NB4 (cell line): Measurements from ENCODE around the gene PAXIP1.

Experiments
- DNase-seq: peaks from one replicate; pipeline ENCODE4 v3.0.0; 2010; ENCODE audit warnings: low read depth
- H3K4me3 ChIP-seq: one replicate; pipeline ENCODE4 v1.5.1; 2011; ENCODE audit warnings: mild to moderate bottlenecking, low read depth, low read length, moderate library complexity
- MYC ChIP-seq: IDR thresholded peaks from 2 replicates; pipeline ENCODE4 v1.6.1; 2011; ENCODE audit warnings: low read depth, low read length
- POLR2A ChIP-seq: IDR thresholded peaks from 2 replicates; pipeline ENCODE4 v1.6.1; 2011; ENCODE audit warnings: mild to moderate bottlenecking; ENCODE audit not compliant: insufficient read length; ENCODE audit errors: extremely low read depth
- TF ChIP-seq, protein P1 (sequence below): IDR thresholded peaks from 2 replicates; pipeline ENCODE4 v1.6.1; 2011; ENCODE audit warnings: low read depth, low read length
- TF ChIP-seq, protein P2 (sequence below): IDR thresholded peaks from one replicate; pipeline ENCODE4 v1.5.1; 2012; ENCODE audit warnings: low read depth, low read length

PAXIP1 gene

DNA sequence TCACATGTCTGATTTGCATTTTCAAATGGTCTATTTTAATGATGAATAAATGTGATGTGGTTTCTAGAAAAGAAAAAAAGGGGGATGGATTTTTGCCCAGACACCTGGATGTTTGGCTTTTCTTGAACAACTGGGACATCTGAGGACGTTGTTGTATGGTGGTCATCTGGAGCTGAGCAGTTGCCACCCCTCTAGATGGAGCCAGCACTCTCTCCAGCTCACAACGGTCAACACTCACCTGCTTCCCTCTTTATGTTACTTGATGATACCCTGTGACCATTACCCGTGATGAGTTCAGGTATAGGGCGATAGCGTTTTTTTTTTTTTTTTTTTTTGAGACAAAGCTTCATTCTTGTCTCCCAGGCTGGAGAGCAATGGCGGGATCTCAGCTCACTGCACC, 30.1 kb upstream of the PAXIP1 start:
- no peak for DNase-seq
- no peak overlapping the region for H3K4me3 ChIP-seq
- TF ChIP-seq MYC (no peak), POLR2A (no peak)
- TF ChIP-seq, protein P1, sequence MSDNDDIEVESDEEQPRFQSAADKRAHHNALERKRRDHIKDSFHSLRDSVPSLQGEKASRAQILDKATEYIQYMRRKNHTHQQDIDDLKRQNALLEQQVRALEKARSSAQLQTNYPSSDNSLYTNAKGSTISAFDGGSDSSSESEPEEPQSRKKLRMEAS: no peak
- TF ChIP-seq, protein P2, sequence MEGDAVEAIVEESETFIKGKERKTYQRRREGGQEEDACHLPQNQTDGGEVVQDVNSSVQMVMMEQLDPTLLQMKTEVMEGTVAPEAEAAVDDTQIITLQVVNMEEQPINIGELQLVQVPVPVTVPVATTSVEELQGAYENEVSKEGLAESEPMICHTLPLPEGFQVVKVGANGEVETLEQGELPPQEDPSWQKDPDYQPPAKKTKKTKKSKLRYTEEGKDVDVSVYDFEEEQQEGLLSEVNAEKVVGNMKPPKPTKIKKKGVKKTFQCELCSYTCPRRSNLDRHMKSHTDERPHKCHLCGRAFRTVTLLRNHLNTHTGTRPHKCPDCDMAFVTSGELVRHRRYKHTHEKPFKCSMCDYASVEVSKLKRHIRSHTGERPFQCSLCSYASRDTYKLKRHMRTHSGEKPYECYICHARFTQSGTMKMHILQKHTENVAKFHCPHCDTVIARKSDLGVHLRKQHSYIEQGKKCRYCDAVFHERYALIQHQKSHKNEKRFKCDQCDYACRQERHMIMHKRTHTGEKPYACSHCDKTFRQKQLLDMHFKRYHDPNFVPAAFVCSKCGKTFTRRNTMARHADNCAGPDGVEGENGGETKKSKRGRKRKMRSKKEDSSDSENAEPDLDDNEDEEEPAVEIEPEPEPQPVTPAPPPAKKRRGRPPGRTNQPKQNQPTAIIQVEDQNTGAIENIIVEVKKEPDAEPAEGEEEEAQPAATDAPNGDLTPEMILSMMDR: no peak

DNA sequence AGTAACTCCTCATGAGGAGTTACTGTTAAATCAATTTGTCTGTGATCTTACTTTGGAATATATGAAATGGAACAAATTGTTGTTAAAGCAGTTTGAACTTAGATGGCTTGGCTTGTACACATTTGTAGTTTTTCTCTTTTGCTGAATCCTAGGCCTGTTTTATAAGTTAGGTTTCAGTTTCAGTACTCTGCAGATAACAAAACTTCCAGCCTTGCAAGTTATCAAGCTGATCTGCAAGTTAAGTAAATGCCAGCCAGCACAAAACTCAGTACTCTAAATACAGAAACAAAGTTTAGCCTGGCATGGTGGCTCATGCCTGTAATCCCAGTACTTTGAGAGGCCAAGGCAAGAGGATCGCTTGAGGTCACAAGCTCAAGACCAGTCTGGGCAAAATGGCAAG, 25.0 kb upstream of the PAXIP1 start:
- no peak for DNase-seq
- TF ChIP-seq, protein P1: no peak
- TF ChIP-seq POLR2A: no peak

DNA sequence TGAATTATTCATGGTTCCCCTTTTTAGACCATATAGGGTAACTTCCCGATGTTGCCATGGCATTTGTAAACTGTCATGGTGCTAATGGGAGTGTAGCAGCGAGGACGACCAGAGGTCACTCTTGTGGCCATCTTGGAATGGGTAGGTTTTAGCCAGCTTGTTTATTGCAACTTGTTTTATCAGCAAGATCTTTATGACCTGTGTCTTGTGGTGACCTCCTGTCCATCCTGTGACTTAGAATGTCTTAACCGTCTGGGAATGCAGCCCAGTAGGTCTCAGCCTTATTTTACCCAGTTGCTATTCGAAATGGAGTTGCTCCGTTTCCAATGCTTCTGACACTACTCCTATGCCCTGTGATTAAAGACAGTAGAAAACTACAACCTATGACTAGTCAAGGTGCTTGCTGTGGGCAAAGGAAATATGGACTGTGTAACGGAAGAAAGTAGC, 18.8 kb upstream of the PAXIP1 start:
- no peak for DNase-seq
- H3K4me3 ChIP-seq: no peak overlapping the region
- TF ChIP-seq, protein P1: no peak
- TF ChIP-seq, protein P2: no peak
- TF ChIP-seq MYC (no peak), POLR2A (no peak)

More for the DNA sequence above, 25.0 kb upstream of the PAXIP1 start:
- H3K4me3 ChIP-seq: no peak overlapping the region

DNA sequence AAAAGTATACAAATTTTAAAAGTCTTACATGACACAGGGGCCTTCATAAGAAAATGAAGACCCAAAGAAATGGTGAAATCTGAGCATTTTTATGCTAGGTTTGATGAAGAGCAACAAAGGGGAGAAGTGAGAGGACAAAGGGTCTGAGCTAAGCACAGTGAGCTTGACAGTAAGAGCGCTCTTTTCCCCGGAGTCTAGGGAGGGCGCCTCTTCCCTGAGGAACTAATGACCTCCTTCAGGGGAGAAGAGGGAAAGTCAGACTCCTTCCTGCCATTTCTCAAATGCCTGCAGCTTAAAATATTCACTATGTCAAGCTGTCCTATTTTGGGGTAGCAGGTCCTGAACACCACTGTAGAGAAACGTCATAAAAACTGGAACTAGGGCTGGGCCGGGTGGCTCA, 18.1 kb upstream of the PAXIP1 start:
- no peak for DNase-seq

DNA sequence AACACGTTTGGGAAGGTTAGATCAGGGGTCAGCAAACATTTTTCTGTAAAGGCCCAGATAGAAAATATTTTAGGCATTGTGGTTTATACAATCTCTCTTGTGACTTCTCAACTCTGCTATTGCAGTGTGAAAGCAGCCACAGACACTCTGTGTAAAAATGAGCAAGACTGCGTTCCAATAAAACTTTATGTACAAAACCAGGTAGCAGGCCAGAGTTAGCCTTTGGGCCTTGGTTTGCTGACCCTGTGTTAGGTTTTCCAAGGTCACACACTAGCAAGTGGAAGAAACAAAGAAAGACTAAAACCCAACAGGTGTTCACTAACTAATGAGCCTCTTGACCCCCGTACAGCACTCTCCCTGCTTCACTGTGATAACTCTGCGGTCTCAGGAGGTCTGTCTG, 14.9 kb upstream of the PAXIP1 start:
- TF ChIP-seq MYC (no peak), POLR2A (no peak)
- TF ChIP-seq, protein P2: no peak
- TF ChIP-seq, protein P1: no peak
- no peak for DNase-seq
- H3K4me3 ChIP-seq: no peak overlapping the region

More for the DNA sequence above, 18.1 kb upstream of the PAXIP1 start:
- no peak for TF ChIP-seq MYC
- TF ChIP-seq, protein P1: no peak
- H3K4me3 ChIP-seq: no peak overlapping the region

DNA sequence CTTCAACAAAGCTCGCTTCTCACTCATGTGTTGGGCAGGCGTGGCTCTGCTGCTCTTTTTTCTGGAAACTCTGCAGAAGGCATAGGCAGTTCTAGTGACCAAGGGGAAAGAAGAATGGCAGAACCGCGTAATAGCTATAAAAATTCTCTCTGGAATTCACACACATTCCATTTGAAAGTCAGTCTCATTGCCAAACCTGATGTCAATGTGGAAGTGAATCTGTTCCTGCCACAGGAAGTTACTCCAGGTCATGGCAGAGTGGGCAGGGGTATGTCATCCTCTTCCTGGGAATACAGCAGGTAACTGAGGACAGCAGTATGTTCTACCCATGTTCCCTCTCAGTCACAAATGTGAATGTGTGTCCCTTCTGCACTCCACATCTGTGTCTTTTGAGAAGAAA, 8.2 kb upstream of the PAXIP1 start:
- no peak overlapping the region for H3K4me3 ChIP-seq
- TF ChIP-seq MYC: no peak
- TF ChIP-seq, protein P2: no peak
- TF ChIP-seq POLR2A: no peak
- TF ChIP-seq, protein P1: no peak
- no peak for DNase-seq

DNA sequence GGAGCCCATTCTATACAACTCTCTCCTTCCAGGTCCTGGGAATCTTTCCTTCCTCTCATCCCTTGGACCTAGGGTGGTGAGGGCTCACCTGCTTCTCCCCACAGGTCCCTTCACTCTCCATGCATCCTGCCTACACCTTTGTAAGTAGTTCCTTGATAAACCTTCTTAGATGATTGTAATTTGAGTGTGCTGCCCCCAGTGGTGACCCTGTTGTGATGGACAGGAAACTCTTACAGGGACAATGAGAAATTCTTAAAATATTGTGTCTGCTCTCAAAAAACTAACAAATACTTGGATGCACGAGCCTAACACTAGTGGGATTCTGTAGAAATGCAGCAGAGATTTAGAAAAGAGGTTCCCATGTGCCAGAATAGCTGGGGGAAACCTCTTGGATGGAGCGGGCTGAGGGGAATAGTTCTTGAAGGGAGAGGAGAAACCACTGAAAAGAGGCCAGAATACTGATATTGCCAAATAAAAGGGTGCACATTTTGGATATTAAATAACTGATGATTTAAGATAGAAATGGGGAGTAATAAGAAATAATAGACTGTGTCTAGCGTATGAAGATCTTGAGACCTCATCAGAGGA, 6.7 kb upstream of the PAXIP1 start:
- DNase-seq: peak; percentile 60
- TF ChIP-seq, protein P1: no peak
- TF ChIP-seq POLR2A (no peak), MYC (no peak)
- TF ChIP-seq, protein P2: peak; percentile 85

More for the DNA sequence above, 6.7 kb upstream of the PAXIP1 start:
- no peak overlapping the region for H3K4me3 ChIP-seq
